HUDEP-2 (cell line): ENCODE measurements around the gene TPMT.
A peak's percentile ranks its signal among the peaks of the same experiment; 100 is the strongest.

Source experiments
- DNase-seq, 76 experiments: peaks; one replicate each; lab custom pipeline; 2025; ENCODE audit not compliant: unreplicated experiment in 76 of 76; lab: John Stamatoyannopoulos, UW

TPMT gene

GRCh38 chr6:18119236-18119635 lies 35.6 kb downstream of the TPMT start:
- DNase-seq, result no peak

GRCh38 chr6:18118330-18118729 lies 36.5 kb downstream of the TPMT start:
- no peak for DNase-seq

DNA sequence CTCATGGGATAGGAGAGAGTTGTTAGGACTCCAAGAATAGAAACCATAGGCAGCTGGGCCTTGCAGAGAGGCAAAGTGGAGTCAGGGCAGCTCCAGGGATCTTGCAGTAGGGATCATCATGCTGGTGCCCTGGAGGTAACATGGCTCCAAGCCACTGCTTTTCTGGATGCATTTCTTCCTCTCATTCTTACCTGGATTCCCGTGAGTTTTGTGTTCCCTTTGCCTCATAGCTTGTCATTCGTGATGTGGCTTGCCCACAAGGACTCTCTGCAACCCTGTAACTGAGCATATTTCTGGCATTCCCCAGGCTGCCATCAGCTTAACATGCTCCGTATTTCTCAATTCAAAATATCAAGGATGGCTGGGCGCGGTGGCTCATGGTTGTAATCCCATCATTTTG lies 37.7 kb downstream of the TPMT start:
- no peak for DNase-seq

DNA sequence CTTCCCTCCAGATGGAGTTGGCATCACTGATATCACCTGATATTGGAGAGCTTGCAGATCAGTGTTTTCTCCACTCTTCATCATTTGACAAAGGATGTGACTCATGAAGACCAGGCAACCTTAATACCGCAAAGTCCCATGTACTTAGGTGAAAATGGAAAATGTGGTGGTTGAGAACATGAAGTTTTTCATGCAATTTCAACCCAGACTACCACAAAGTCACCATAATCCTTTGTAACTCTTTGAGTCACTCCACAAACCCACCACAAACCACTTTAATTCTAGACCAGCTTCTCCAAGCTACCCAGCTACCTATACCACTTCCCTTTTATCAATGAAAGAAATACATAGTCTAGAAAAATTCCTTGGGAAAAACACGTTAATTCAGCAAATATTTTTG lies 39.5 kb downstream of the TPMT start:
- DNase-seq, result no peak

- peak in 1 of 76 experiments; percentile 8 for DNase-seq
Observed at GRCh38 chr6:18110162-18110561, 44.7 kb downstream of the TPMT start.

DNA sequence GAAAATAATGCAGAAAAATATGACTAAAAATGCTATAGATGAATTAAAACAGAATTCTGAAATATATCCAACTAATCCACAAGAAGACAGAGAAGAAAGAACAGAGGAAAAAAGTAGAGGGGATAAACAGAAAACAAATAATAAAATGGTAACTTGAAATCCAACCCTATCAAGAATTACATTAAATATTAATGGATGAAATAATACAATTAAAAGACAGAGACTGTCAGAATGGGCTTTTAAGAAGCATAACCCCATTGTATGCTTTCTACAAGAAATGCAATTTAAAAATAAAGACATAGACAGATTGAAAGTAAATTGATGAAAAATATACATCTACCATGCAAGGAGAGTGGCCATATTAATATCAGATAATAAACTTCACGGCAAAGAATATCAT lies 47.8 kb downstream of the TPMT start:
- no peak for DNase-seq

GRCh38 chr6:18102783-18103509 lies 51.9 kb downstream of the TPMT start:
- no peak for DNase-seq

- DNase-seq, result no peak
Observed at GRCh38 chr6:18101873-18102272, 53.0 kb downstream of the TPMT start.

DNA sequence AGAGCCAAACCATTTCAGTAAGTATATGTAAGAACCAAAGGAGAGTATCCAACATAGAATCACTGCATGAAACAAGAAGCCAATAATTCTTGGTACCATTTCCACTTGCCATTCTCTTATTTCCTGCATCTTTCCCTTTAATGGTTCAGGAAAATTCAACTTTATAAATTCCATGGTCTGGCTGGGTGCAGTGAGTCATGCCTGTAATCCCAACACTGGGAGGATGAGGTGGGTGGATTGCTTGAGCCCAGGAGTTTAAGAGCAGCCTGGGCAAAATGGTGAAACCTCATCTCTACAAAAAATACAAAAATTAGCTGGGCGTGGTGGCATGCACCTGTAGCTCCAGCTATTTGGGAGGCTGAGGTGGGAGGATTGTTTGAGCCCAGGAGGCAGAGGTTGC lies 53.6 kb downstream of the TPMT start:
- no peak for DNase-seq

DNA sequence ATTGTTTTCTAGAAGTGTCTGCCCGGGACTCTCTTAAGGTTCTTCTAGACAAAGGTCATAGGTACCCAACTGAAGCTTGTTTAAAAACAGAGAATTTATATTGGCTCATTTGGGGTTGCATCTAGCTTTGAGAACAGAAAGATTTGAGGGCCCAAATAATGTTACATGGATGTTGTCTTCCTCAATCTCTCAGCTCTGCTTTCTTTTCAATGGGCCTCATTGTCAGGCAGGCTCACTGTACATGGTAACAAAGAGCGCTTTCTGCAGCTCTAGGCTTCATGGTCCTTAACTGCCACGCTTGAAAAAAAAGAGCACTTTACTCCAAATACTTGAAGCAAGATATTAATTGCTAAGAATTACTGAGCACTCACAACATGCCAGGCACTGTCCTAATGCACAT lies 54.6 kb downstream of the TPMT start:
- no peak for DNase-seq

- DNase-seq, result no peak
Observed at GRCh38 chr6:18099511-18099910, 55.4 kb downstream of the TPMT start.

DNA sequence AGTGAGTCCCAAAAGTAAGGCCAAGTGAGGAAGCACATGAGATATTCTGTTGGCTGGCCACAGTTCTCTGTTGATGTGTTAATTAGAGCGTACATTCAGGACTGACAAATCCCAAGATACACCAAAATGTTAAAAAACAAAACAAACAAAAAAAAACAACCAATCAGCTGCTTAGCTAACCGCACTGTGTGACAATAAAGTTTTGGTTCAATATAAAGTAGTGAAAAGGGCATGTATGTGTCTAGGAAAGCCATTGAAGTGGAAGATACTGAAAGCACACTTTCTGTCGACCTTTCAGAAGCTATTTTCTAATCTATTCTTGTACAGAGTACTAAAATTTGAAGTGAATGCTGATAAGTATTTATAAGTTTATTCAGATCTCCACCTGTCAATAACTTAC lies 58.5 kb downstream of the TPMT start:
- no peak for DNase-seq

- DNase-seq, result no peak
Observed at GRCh38 chr6:18091382-18091781, 63.5 kb downstream of the TPMT start.

DNA sequence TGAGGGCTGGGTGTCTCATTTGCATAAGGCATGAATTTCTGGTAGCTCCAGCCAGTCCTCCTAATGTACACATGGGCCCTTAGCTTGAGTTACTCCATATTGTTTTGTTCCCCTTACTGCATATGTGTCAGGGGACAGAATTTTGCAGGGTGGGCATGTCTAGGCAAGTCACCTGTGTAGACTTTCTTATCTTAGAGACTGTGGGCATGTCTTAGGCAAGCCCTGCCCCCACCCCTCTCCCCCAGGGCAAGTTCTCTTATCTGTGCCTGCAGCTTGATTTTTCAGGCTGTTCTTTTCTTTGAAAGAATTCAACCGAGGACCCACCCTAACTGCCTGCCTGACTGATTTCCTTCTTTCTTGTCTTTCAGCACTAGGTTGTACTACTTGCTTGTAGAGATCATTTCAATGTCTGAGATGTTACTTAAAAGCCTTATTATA lies 64.5 kb downstream of the TPMT start:
- peak in 42 of 76 experiments; percentile 6 to 75 (median 30) for DNase-seq

GRCh38 chr6:18088419-18089296 lies 66.2 kb downstream of the TPMT start:
- DNase-seq, result no peak

- DNase-seq, result no peak
Observed at GRCh38 chr6:18087396-18088165, 67.3 kb downstream of the TPMT start.

DNA sequence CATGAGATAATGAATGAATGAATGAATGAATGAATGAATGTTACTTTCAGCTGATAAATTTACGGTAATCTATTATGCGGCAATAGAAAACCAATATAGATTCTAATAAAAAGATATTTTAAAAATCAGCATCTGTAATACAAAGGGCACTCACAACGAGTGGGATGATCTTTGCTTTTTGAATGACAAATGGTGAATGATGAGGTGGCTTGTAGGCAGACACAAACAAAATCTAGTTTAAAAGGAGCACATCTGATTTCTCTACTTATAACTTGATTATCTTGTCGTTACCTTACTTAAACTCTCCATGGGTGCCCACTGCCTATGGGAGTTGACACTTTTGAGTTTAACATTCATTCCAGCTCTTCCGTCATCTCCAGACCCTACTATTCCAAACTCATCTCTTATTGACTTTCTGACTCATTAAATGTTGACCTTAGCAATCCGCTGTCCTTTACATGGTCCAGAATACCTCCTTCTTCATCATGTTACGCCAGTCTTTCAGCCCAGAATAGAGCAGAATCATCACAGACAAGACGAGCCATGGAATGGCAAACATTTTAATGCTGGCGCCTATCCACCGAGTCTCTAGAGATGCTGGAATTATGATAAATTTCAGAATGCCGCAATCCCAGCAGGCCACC lies 73.7 kb downstream of the TPMT start:
- no peak for DNase-seq

DNA sequence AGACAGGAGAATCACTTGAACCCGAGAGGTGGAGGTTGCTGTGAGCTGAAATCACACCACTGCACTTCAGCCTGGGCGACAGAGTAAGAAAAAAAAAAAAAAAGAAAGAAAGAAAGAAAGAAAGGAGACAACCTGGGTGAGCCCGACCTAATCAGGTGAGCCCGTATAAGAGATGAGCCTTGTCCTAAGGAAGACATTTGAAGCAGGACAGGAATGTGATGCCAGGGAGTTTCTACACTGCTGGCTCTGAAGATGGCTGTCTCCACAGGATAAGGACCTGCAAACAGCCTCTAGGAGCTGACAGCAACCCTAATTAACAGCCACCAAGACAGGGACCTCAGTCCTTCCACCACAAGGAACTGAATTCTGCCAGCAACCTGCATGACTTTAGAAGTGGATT lies 74.3 kb downstream of the TPMT start:
- DNase-seq, result no peak

- DNase-seq, result no peak
Observed at GRCh38 chr6:18078866-18079265, 76.0 kb downstream of the TPMT start.
